ENCODE measurements around the gene CCDC7.
"Not testable (repeated sequence)": the region's sequence is repeated elsewhere in the genome, so short reads cannot be mapped to it uniquely, and the experiment has no call there.

Gene CCDC7

GRCh38 chr10:32582946-32583345 is 137.0 kb downstream of the CCDC7 start:
- no peak for DNase-seq

- not testable (repeated sequence) for DNase-seq
Observed at GRCh38 chr10:32598022-32598421, 152.1 kb downstream of the CCDC7 start.

GRCh38 chr10:32600317-32600716 is 154.4 kb downstream of the CCDC7 start:
- no peak for DNase-seq

GRCh38 chr10:32601562-32601961 is 155.6 kb downstream of the CCDC7 start:
- DNase-seq = not testable (repeated sequence)

- DNase-seq = no peak
Observed at GRCh38 chr10:32605787-32606186, 159.8 kb downstream of the CCDC7 start.

- DNase-seq = not testable (repeated sequence)
Observed at GRCh38 chr10:32610543-32610942, 164.6 kb downstream of the CCDC7 start.

- no peak for DNase-seq
Observed at GRCh38 chr10:32616438-32616837, 170.5 kb downstream of the CCDC7 start.

- no peak for DNase-seq
Observed at GRCh38 chr10:32618482-32618881, 172.5 kb downstream of the CCDC7 start.

- no peak for DNase-seq
Observed at GRCh38 chr10:32621969-32622368, 176.0 kb downstream of the CCDC7 start.

- peak in 1 of 3 experiments; percentile 42 for DNase-seq
Observed at GRCh38 chr10:32622409-32622808, 176.5 kb downstream of the CCDC7 start.

GRCh38 chr10:32627183-32627582 is 181.2 kb downstream of the CCDC7 start:
- DNase-seq = no peak

- DNase-seq = no peak
Observed at GRCh38 chr10:32629910-32630309, 184.0 kb downstream of the CCDC7 start.

- DNase-seq = no peak
Observed at GRCh38 chr10:32646535-32646934, 200.6 kb downstream of the CCDC7 start.

GRCh38 chr10:32650246-32650655 is 204.3 kb downstream of the CCDC7 start:
- no peak for DNase-seq

GRCh38 chr10:32657430-32657829 is 211.5 kb downstream of the CCDC7 start:
- not testable (repeated sequence) for DNase-seq

- no peak for DNase-seq
Observed at GRCh38 chr10:32661346-32661745, 215.4 kb downstream of the CCDC7 start.

GRCh38 chr10:32680803-32681557 is 235.0 kb downstream of the CCDC7 start:
- no peak for DNase-seq

GRCh38 chr10:32684291-32684690 is 238.4 kb downstream of the CCDC7 start:
- DNase-seq = no peak

GRCh38 chr10:32687116-32687515 is 241.2 kb downstream of the CCDC7 start:
- DNase-seq = no peak

- no peak for DNase-seq
Observed at GRCh38 chr10:32687546-32687945, 241.6 kb downstream of the CCDC7 start.

GRCh38 chr10:32692174-32692573 is 246.2 kb downstream of the CCDC7 start:
- DNase-seq = peak in 2 of 3 experiments; percentile 2 to 26

- DNase-seq = no peak
Observed at GRCh38 chr10:32693441-32693979, 247.6 kb downstream of the CCDC7 start.

GRCh38 chr10:32699683-32700082 is 253.7 kb downstream of the CCDC7 start:
- DNase-seq = not testable (repeated sequence)

GRCh38 chr10:32713560-32713959 is 267.6 kb downstream of the CCDC7 start:
- no peak for DNase-seq

- no peak for DNase-seq
Observed at GRCh38 chr10:32731527-32731926, 285.6 kb downstream of the CCDC7 start.

Data from NCI-H1417 (cell line).